ENCODE results near the gene FBXO41.
A peak's percentile ranks its signal among the peaks of the same experiment; 100 is the strongest.

Gene FBXO41

GRCh38 chr2:73284296-73285158, at the start of gene FBXO41:
FBXO41 (minus strand) TSS chr2:73284478; CDS start chr2:73269630, 14,848 bp downstream.
- peak; percentile 41 to 45 for DNase-seq (ENCODE audit: low read depth in 2 of 2)

GRCh38 chr2:73334045-73334444, 49.8 kb upstream of the FBXO41 start:
- DNase-seq (ENCODE audit: low read depth in 2 of 2): no peak

GRCh38 chr2:73333564-73333963, 49.3 kb upstream of the FBXO41 start:
- DNase-seq (ENCODE audit: low read depth in 2 of 2): no peak

- no peak for DNase-seq (ENCODE audit: low read depth in 2 of 2)
Observed at GRCh38 chr2:73324126-73324725, 39.9 kb upstream of the FBXO41 start.

- no peak for DNase-seq (ENCODE audit: low read depth in 2 of 2)
Observed at GRCh38 chr2:73323551-73323950, 39.3 kb upstream of the FBXO41 start.

GRCh38 chr2:73314441-73314840, 30.2 kb upstream of the FBXO41 start:
- DNase-seq (ENCODE audit: low read depth in 2 of 2): no peak

GRCh38 chr2:73307720-73308119, 23.4 kb upstream of the FBXO41 start:
- DNase-seq (ENCODE audit: low read depth in 2 of 2): no peak

- no peak for DNase-seq (ENCODE audit: low read depth in 2 of 2)
Observed at GRCh38 chr2:73301636-73302035, 17.4 kb upstream of the FBXO41 start.

GRCh38 chr2:73300926-73301325, 16.6 kb upstream of the FBXO41 start:
- no peak for DNase-seq (ENCODE audit: low read depth in 2 of 2)

- no peak for DNase-seq (ENCODE audit: low read depth in 2 of 2)
Observed at GRCh38 chr2:73297586-73297985, 13.3 kb upstream of the FBXO41 start.

- no peak for DNase-seq (ENCODE audit: low read depth in 2 of 2)
Observed at GRCh38 chr2:73297151-73297559, 12.9 kb upstream of the FBXO41 start.

GRCh38 chr2:73295751-73296400, 11.6 kb upstream of the FBXO41 start:
- no peak for DNase-seq (ENCODE audit: low read depth in 2 of 2)

GRCh38 chr2:73294239-73294638, 10.0 kb upstream of the FBXO41 start:
- DNase-seq (ENCODE audit: low read depth in 2 of 2): no peak

GRCh38 chr2:73293534-73294171, 9.4 kb upstream of the FBXO41 start, which contains the start of gene EGR4:
EGR4 (minus strand) TSS chr2:73293548; CDS start chr2:73293317, 231 bp downstream.
- peak; percentile 65 to 72 for DNase-seq (ENCODE audit: low read depth in 2 of 2)

GRCh38 chr2:73292906-73293533, 8.7 kb upstream of the FBXO41 start:
- DNase-seq (ENCODE audit: low read depth in 2 of 2): no peak

- DNase-seq (ENCODE audit: low read depth in 2 of 2): no peak
Observed at GRCh38 chr2:73292316-73292905, 8.1 kb upstream of the FBXO41 start.

GRCh38 chr2:73291461-73292315, 7.4 kb upstream of the FBXO41 start:
- DNase-seq (ENCODE audit: low read depth in 2 of 2): no peak

GRCh38 chr2:73291093-73291460, 6.8 kb upstream of the FBXO41 start:
- DNase-seq (ENCODE audit: low read depth in 2 of 2): no peak

GRCh38 chr2:73290049-73290839, 6.0 kb upstream of the FBXO41 start:
- DNase-seq (ENCODE audit: low read depth in 2 of 2): no peak

GRCh38 chr2:73289304-73289703, 5.0 kb upstream of the FBXO41 start:
- DNase-seq (ENCODE audit: low read depth in 2 of 2): no peak
